BE2C (cell line): ENCODE data around the gene LHPP.

Source experiments
- DNase-seq: peaks from one replicate; pipeline ENCODE4 v3.0.0-alpha.2; 2020
- H3K27me3 ChIP-seq: fragments of 250-450 bp; sonication (Bioruptor Pico); 2 replicates; pipeline ENCODE4 v1.5.1; 2020; ENCODE audit warnings: mild to moderate bottlenecking
- H3K36me3 ChIP-seq: fragments of 250-450 bp; sonication (Bioruptor Pico); 2 replicates; pipeline ENCODE4 v1.5.1; 2020; ENCODE audit warnings: mild to moderate bottlenecking
- H3K4me1 ChIP-seq: fragments of 250-450 bp; sonication (Bioruptor Pico); 2 replicates; pipeline ENCODE4 v1.5.1; 2020
- H3K4me3 ChIP-seq: 2 replicates; pipeline ENCODE4 v1.5.1; 2011; ENCODE audit warnings: low read depth, low read length
- H3K9me3 ChIP-seq: fragments of 250-450 bp; sonication (Bioruptor Pico); 2 replicates; pipeline ENCODE4 v1.5.1; 2020
- CTCF ChIP-seq: IDR thresholded peaks from 2 replicates; pipeline ENCODE4 v1.5.1; 2012; ENCODE audit warnings: mild to moderate bottlenecking, low read depth, low read length

LHPP gene

GRCh38 chr10:124605001-124605370 is 143.4 kb downstream of the LHPP start:
- no peak overlapping the region for H3K4me3 ChIP-seq
- no peaks in the 10 kb centered on the region for H3K27me3 ChIP-seq
- H3K9me3 ChIP-seq: no peaks in the 10 kb centered on the region
- DNase-seq: no peak
- H3K36me3 ChIP-seq: no peaks in the 10 kb centered on the region
- no peak for TF ChIP-seq CTCF
- no peaks in the 10 kb centered on the region for H3K4me1 ChIP-seq

- Histone ChIP-seq H3K4me3 (no peak overlapping the region), H3K4me1 (no peaks in the 10 kb centered on the region), H3K36me3 (no peaks in the 10 kb centered on the region), H3K27me3 (no peaks in the 10 kb centered on the region), H3K9me3 (no peaks in the 10 kb centered on the region)
- DNase-seq: no peak
- no peak for TF ChIP-seq CTCF
These were observed 143.8 kb downstream of the LHPP start for GRCh38 chr10:124605481-124605855.

- H3K9me3 ChIP-seq: no peaks in the 10 kb centered on the region
- no peak for TF ChIP-seq CTCF
- H3K4me1 ChIP-seq: no peaks in the 10 kb centered on the region
- H3K27me3 ChIP-seq: no peaks in the 10 kb centered on the region
- no peaks in the 10 kb centered on the region for H3K36me3 ChIP-seq
- no peak for DNase-seq
- no peak overlapping the region for H3K4me3 ChIP-seq
These were observed 144.5 kb downstream of the LHPP start for GRCh38 chr10:124605856-124606812.

- no peak for DNase-seq
- no peaks in the 10 kb centered on the region for H3K4me1 ChIP-seq
- no peak overlapping the region for H3K4me3 ChIP-seq
These were observed 145.2 kb downstream of the LHPP start for GRCh38 chr10:124606822-124607221.

GRCh38 chr10:124607693-124608092 is 146.1 kb downstream of the LHPP start:
- Histone ChIP-seq H3K36me3 (no peaks in the 10 kb centered on the region), H3K4me3 (no peak overlapping the region), H3K27me3 (no peaks in the 10 kb centered on the region), H3K4me1 (peaks cover 4% of the 10 kb centered on the region), H3K9me3 (no peaks in the 10 kb centered on the region)
- no peak for TF ChIP-seq CTCF
- no peak for DNase-seq

More at GRCh38 chr10:124606822-124607221, 145.2 kb downstream of the LHPP start:
- H3K36me3 ChIP-seq: no peaks in the 10 kb centered on the region
- TF ChIP-seq CTCF: no peak
- no peaks in the 10 kb centered on the region for H3K27me3 ChIP-seq
- H3K9me3 ChIP-seq: no peaks in the 10 kb centered on the region

GRCh38 chr10:124608093-124608721 is 146.6 kb downstream of the LHPP start:
- no peaks in the 10 kb centered on the region for H3K9me3 ChIP-seq
- no peak overlapping the region for H3K4me3 ChIP-seq
- TF ChIP-seq CTCF: no peak
- H3K4me1 ChIP-seq: peaks cover 8% of the 10 kb centered on the region
- H3K27me3 ChIP-seq: no peaks in the 10 kb centered on the region
- H3K36me3 ChIP-seq: no peaks in the 10 kb centered on the region
- no peak for DNase-seq
